GM20431 (cell line): ENCODE results near the gene COBL.

Experiments
- in situ Hi-C: fragments of 300-500 bp; cut with MseI, MboI; formaldehyde crosslinking; loops from one replicate; pipeline ENCODE4 v1.15.0; 2020; ENCODE audit warnings: low sequenced_read_pairs; ENCODE audit not compliant: unreplicated experiment

COBL gene

DNA sequence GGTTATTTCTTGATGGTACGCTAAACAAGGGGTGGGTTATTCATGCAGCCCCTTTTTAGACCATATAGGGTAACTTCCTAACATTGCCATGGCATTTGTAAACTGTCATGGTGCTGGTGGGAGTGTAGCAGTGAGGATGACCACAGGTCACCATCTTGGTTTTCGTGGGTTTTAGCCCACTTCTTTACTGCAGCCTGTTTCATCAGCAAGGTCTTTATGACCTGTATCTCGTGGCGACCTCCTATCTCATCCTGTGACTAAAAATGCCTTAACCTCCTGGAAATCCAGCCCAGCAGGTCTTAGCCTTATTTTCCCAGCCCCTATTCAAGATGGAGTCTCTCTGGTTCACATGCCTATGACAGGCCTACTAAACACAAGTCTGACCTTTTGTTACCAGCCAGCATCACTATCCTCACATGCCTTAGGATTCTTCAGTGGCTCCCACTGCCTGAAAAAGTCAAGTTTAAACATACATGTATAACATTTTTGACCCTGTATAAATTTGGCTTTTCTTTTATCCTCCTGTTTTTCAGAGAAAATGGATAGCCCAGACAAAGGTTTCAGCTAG, 13.2 kb upstream of the COBL start:
- in situ Hi-C loops, result no loop called here

DNA sequence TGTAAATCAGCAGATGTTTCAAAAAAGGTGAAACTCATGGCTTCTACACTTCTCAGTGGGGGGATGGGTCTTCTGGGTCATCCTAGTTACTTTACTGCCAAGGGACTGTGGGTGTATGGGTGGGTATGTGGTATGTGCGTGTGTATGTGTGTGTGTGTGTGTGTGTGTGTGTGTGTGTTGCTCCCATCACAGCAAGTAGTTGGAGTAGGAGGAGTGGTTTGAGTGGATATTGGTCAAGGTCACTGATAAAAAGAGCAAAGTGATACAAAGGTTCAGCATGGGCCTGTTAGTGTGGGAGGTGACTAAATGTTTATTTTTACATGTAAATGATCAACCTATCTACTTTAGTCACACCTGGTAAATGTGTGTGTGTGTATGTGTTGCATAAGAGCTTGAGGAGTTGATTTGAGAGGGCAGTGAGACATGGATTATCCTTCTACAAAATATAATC, 11.8 kb upstream of the COBL start:
- in situ Hi-C loops, result no loop called here

DNA sequence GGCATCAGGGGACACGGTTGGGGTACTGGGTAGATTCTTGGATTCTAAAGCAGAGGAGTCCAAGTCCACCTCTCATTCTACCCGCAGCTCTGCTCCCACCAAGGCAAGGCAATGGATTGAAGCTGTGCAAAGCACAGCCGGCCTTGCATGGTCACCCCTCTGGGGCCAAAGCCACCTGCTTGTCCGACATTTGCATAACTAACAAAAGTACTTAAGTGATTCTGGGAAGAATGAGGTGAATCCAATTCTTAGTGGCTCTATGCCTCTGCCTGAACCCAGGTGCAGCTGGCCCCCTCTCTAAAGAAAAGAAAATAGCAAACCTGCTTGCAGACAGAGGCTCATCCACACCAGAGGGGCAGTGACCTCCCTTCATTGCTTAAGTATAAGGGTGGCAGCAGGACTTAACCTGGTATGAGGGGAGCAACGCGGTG, 10.7 kb upstream of the COBL start:
- in situ Hi-C loops, result no loop called here

DNA sequence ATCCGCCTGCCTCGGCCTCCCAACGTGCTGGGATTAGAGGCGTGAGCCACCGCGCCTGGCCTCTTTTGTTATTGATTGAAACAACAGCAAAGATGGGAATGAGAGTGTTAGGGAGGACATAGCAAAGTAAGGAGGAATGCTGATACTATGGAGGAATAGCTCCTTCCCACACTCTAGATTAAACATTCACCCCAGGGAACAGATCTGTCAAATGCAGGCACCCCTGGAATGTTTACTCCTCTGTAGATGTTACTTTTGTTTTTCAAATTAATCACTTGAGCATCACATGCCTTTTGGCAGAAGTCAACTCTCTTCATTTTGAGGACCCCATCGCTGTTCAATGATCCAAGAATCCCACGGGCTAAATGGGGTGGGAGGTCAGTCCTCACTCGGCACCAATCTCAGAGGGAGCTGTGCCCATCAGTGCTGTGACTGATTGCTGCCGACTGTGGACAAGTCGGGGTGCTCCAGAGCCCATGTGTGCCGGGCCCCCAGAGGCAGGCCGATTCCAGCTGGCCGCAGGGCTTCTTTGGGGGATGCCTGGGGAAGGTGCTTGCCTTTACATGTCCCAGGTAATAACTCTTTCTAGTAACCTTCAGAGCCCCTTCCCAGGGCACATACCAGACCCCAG, 10.2 kb upstream of the COBL start:
- in situ Hi-C loops, result no loop called here

DNA sequence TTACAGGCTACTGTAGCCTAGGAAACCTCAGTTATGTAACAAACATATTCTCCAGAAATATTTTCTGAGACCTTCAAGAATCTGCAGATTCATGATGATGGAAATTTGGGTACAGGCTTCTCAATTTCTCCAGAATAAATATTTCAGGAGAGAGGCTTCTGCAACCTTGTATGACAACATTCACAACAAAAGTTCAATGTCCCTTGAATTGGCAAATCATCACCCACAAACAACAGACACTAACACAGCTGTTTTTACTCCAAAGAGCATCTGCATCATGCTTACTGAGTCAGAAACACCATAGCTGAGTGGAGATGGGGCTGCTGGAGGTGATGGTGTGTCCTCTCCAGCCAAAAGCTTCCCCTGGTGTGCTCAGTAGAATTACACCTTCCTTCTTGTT, 9.3 kb upstream of the COBL start:
- in situ Hi-C loops, result no loop called here

DNA sequence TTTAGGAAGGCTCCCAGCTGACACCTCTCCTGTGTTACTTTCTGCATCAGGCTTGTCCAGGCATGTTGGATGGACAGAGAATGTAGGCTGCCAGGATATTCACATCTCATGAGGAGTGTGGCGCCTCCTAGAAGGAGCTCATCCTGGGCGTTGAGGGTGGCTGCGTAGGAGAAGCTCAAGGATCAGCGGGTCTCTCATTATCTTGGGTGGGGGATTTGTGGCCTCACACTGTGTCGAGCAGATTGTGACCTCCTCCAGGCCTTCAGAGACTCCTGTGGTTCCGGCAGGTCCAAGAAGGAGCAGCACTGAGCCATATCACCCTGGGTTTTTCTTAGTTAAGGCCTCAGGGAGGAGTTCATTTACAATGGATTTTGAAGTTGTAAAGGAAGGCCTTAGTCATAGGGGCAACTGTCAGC, 8.7 kb upstream of the COBL start:
- in situ Hi-C loops, result no loop called here

DNA sequence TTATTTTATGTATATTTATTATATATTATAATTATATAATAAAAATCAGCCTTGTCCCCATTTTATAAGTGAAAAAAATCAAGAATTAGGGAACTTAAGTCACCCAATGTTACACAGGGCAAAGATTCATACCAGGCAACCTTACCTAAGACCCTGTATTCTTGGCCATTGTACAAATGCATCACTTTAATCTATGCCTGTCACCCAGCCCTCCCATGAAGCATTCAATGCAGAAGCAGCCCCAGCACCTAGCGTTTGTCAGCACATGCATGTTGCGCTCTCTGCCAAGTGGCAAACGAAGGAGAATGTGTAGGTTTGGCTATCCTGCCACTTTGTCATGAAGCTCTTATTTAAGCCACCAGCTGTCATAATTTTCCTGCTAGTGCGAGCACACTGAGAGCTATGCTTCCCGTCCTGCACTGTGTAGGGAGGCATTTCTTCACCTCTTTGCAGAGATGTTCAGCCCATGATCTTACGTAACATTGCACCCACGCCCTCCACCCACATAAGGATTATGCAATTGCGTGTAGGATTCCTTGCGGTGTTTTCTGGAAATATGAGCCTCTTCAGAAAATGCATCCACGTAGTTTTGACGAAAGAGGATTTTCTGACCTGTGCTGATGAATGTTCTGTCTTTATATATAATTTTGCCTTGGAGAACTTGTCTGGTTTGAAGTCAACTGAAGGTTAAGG, 7.7 kb upstream of the COBL start:
- in situ Hi-C loops, result no loop called here

DNA sequence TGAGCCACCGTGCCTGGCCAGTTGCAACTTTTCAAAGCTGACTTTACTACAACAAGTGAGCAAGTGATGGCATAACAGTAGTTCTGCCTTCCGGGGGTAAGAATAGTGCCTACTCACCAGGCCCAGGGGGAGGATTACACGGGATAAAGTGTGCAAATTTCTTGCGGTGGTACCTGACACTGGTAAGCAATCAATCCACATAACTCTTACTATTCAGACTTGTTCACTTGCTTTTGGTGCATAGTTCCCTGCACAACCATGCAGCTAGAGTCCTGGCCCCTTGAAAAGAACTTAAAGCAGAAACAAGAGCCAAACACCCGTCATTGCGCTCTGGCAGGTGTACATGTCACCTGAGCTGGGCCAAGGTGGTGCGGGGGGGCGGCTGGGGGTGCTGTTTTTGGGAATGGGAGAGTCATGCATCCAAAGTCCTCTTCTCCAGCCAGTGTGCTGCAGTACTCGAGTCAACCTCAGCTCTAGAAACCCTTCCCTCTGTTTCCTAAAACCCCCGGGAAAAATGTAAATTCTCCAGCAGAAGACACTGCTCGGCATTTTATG, 5.4 kb upstream of the COBL start:
- in situ Hi-C loops, result no loop called here

DNA sequence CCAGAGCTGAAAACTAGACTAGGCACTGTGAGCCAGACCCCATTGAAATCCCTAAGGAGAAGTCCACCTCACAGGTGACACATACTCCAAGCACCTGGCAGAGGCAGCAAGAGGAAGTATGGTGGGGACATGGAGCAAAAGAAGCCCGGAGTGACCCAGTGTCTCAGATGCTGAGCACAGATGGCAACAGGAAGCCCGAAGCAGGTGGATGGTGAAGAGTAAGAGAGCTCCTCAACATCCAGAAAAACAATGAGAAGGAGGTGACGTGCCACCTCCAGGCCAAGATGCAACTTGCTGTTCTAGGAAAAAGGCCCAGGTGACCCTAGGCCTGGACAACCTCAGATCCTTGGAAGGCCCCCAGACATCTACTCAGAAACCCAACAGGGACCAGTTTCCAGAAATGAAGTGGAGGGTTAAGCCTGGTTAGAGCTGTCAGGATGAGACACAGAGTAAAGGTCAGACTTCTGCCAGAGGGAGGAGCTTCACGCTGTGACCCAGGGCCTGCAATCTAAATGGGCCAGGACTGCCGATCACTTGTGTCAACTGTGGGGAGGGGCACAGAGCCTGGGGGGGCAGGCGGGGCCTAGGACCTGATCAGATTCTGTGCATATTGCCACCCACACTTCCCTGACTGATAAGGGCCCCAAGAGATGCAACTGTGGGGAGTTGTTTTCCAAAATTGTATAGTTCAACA, 2.4 kb upstream of the COBL start:
- in situ Hi-C loops, result no loop called here

DNA sequence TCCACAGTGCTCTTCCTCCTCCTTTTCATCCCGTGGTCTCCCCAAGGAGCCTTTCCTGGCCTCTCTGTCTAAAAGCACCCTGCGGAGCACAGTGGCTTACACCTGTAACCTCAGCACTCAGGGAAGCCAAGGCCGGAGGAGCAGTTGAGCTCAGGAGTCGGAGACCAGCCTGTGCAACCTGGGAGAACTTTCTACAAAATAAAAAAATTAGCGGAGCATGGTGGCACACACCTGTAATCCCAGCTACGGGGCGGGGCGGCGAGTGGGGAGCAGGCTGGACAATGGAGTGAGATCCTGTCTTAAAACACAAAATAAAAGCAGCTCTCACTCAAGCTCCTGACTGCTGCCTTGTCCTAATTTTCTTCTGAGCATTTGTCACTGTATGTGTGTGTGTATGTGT, 1.4 kb upstream of the COBL start:
- in situ Hi-C loops, result no loop called here

DNA sequence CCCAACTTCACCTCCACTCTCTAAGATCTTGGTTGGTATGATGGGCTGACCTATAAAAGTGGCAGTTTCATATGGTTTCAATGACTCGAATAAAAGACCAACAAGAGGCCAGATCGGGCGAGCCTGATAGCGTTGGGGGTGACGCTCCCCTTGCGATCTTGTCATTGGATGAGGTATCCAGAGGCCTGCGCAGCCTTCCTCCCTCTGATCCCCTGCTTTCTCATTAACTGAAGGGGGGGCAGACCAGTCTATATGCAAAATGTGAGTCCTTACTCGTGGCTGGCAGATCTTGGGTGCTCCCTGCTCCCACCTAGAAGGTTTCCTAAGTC, 937 bp upstream of the COBL start:
- in situ Hi-C loops, result no loop called here

DNA sequence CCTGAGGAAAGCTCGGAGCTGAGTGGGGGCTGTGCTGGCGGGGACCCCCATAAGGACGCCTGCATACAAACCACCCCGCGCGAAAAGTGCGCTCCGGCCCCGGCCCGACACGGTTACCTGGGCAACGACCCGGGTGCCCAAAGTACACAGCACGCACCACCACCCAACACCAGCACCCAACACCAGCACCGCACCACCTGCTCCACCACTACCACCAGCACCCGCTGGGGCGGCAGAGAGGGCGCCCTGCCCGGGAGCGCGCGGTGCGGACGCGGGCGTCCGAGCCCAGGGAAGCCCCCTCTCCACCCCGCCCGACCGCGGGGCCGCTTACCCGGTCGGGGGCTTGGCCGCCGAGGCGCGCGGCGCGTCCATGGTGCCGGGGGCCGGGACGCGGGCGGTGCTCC, 345 bp downstream of the COBL start:
- in situ Hi-C loops, result no loop called here

DNA sequence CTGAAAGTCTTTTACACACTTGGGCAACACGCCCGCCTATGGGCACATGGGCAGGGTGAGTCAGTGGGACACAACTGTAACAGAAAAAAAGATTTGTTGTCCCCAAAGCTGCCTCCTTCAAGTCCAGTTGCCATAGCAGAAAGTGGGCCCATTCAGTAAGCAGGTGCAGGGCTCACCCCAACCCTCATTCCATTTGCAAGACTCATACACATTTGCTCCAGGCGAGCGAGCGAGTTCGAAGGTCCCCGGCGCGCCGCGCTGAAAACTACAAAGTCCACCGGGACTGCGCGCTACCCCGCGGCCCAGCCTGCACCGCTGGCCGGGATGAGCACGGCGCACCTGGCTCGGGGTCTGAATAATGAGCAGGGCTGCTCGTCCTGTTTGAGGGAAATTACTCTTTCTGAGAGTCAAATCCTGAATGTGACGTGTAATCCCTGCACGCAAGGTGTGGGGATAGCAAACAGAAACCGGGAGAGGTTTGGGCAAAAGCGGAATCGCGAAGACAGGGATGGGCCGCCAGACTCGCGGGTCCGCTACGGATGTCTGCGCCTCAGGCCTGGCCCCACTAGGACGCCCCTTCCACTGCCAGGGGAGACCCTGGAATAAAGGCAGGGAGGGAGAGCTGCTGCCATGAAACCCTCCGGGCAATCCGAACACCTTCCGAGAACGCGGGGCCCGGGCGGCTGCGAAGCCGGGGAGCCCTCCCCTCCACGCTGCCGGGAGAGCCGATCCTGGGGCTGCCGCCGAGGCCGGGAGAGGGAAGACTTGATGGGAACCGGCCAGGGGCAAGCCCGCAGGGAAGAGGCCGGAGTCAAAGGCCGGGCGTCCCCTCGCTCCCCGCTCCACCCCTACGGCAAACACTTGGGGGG, 982 bp downstream of the COBL start:
- in situ Hi-C loops, result no loop called here

DNA sequence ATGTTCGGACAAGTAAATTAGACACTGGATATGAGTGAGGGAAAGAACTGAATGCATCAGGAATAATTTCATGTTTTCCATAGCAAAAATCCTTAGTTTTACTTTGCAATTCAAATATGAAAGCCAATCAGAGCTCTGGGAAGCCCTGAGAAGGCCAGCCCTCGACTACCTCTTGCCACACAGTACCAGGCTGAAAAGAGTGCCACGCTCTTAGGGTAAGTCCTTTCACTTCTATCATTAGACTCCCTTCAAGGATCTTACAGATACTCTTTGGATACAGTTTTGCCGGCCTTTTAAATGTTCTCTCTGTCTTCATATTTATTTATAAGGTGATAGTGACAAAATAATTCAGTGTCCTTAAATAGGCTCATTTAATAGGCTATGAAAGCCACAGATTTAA, 1.9 kb downstream of the COBL start:
- in situ Hi-C loops, result no loop called here

DNA sequence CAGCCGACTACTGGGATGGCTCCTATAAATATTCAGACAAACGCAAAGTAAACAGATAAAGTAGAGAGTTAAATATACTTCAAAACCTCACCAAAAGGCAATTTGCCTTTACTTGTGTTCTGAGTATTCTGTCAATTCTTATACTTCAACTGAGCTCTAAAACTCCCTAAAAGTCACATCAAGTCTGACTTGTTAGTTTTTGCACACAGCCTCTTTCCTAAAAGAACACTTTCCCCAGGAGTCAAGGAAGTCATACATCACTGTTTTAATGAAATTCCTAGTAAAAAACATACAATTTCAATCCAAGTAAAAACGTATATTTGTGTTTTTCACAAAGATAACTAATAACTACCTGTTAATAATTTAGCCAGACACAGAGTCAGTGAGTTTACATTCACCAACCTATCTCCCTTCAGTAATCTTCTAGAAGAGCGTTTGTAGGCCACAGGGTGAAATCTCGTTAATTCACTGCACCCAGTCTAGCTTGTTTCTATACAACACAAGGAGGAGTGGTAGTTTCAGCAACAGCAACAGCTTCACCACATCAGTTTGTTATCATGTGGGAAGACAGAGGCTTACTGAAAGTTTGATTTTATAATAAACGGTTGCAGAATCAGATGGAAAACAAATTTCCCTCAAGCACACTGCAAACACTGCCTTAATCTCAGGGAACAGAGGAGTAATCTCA, 2.7 kb downstream of the COBL start:
- in situ Hi-C loops, result no loop called here

DNA sequence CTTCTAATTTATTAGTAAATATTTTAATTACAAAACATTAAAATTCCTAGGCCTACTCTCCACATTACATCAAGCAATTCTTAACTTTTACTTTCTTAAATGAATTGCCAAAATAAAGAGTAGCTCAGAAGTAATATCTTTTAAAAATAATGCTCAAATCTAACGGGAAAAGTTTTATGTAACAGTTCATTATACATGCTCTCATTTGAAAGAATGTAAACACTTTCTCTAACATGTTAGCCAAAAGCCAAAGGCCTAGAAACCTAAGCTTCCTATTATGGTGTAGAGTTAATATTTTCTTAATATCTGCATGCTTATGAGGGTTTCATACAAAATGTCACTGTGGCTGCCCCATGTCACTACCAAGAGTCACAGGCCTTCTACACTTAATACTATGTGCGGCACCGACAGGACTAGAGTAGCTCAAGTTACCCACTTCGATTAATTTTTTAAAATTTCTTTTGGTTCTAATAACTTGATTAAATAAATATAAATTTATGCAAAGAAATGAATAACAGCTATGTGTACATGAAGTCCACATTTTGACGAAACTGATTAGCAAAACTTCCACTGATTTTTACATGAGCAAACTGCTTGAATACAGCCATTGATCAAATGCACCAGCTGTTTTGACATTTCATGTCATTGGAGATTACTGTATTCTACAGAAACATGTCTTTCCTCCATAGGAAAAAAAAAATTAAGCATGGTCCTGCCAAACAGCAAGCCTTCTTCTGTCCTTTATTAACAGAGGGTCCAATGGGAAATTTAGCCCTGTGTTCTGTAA, 3.5 kb downstream of the COBL start:
- in situ Hi-C loops, result no loop called here

DNA sequence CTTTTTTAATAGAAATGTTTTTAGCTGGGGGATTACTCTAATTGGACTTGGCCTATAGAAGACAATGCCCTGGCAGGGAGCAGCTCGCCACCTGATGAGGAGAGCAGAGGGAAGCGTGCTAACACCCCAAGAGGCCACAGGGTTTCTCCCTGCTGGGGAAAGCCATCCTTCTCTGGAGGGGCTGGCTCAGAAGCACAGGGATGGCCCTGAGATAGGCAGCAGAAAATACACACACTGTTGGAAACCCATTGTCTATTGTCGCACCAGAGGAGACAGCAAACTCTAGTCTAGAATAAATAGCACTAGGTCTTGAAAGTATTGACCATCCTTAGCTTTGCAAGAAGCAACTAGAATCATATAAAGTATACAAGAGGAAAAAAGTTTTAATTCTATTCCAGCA, 5.4 kb downstream of the COBL start:
- in situ Hi-C loops, result no loop called here

DNA sequence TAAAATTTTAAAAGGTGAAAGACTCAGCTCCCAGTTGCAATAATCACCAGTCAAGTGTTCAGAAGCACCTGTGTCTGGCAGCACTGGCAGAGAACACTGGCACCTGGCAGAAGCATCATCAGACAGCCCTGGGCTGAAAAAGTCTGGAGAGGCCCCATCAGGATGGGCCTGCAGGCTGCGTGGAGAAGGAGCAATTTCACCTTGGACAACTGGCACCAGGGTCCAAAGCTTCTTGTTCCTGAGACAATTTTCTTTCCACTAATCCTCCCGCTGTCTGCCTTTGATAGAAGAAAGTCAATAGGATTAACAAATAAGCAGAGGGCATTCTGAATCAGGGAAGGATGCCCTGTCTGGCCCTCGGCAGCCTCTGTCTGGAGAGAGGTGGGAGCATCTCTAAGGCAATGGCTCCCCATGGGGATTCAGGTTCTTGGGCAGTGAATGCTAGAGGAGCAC, 6.5 kb downstream of the COBL start:
- in situ Hi-C loops, result no loop called here
